Gastrocnemius medialis (tissue), 4 donors: ENCODE data around the gene PLAC9. TPM values are rescaled to one million over a fixed set of nuclear protein-coding genes. Genes with fewer than 3 reads are reported as not detected.
"Not testable (repeated sequence)": the region's sequence is repeated elsewhere in the genome, so short reads cannot be mapped to it uniquely, and the experiment has no call there.

Source experiments
- ATAC-seq, 2 donors: fragments of 150-250 bp; one replicate each; pipeline ENCODE4 v1.9.1; 2016
- DNase-seq, 2 donors: peaks; one replicate each; pipeline ENCODE4 v3.0.0-alpha.2; 2019
- H3K27ac ChIP-seq, 4 donors: fragments of 200-600 bp; sonication (generic); 1 replicate in 1 of 4; 2 replicates in 3 of 4; pipeline ENCODE4 v1.5.1; 2016 to 2018; ENCODE audit warnings: mild to moderate bottlenecking in 2 of 4, moderate library complexity in 1 of 4
- H3K27me3 ChIP-seq, 3 donors: fragments of 200-600 bp; sonication (generic) in 2 of 3; 1 replicate in 1 of 3; 2 replicates in 2 of 3; pipeline versions ENCODE4 v1.5.1 to v1.6.0; 2016 to 2019; ENCODE audit warnings: mild to moderate bottlenecking in 1 of 3, moderate library complexity in 1 of 3
- H3K36me3 ChIP-seq, 2 donors: fragments of 200-600 bp; sonication (generic) in 1 of 2; one replicate each; pipeline ENCODE4 v1.5.1; 2017 to 2018
- H3K4me1 ChIP-seq, 2 donors: fragments of 200-600 bp; sonication (generic) in 1 of 2; one replicate each; pipeline ENCODE4 v1.5.1; 2016 to 2017; ENCODE audit warnings: mild to moderate bottlenecking in 2 of 2
- H3K4me3 ChIP-seq, 4 donors: fragments of 200-600 bp; sonication (generic) in 3 of 4; 1 replicate in 1 of 4; 2 replicates in 3 of 4; pipeline ENCODE4 v1.5.1; 2016 to 2019; ENCODE audit warnings: mild to moderate bottlenecking in 2 of 4
- H3K9me3 ChIP-seq, 3 donors: fragments of 200-600 bp; sonication (generic) in 2 of 3; 1 replicate in 1 of 3; 2 replicates in 2 of 3; pipeline ENCODE4 v1.5.1; 2016 to 2019
- POLR2A ChIP-seq, 2 donors: fragments of 450-650 bp; IDR thresholded peaks; one replicate each; pipeline ENCODE4 v1.6.1; 2017; ENCODE audit warnings: antibody characterized with exemption in 2 of 2, mild to moderate bottlenecking in 2 of 2, moderate library complexity in 2 of 2
- in situ Hi-C, 4 donors: fragments of 200-750 bp; cut with MboI; loops; one replicate each; pipeline versions ENCODE4 v1.15.0 to v1.8.0; 2017; ENCODE audit warnings: low sequenced_read_pairs in 4 of 4
- intact Hi-C: fragments of 100-400 bp; cut with DNase I; formaldehyde crosslinking; loops from one replicate; pipeline ENCODE4 v1.15.1; 2023; ENCODE audit warnings: low total_unique reads
- total RNA-seq, 4 donors: library from RNA; depleted of rRNA; stranded (reverse); fragments of >200 nt; gene quantifications; one replicate each; pipeline versions ENCODE4 v1.1.0 to v1.2.3, GENCODE V29; 2016
- TF ChIP-seq, protein P1 (sequence below), 5 experiments: fragments of 450-650 bp in 3 of 5; fragments of 200-600 bp in 2 of 5; sonication (generic) in 2 of 5; IDR thresholded peaks in 4 of 5; conservative IDR thresholded peaks in 1 of 5; 1 replicate in 4 of 5; 2 replicates in 1 of 5; pipeline ENCODE4 v1.5.1; 2016 to 2019; ENCODE audit warnings: antibody characterized with exemption in 5 of 5, mild to moderate bottlenecking in 3 of 5, moderate library complexity in 3 of 5

Gene PLAC9
- total RNA-seq, 4 donors from 2014 or later, result 4.6 to 16.1 (median 6.9) TPM

DNA sequence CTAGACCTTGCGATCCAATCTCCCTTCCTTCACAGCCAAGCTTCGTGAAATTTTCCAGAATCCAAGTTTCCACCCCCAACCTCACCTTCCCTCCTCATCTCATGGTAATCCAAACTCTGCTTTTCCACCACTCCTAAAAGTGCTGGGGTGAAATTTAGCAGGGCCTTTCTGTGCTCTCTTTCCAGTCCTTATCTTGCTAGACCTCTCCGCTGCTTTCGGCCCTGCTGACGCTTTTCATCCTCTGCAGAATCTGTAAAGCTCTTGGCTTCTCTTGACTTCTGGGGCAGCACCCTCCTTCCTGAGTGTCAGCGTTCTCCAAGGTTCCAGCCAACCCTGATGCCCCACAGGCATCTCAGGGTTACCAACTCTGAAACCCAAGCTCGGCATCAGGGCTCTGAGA lies 7.7 kb downstream of the PLAC9 start:
- in situ Hi-C loops (no loop called here), intact Hi-C loops (loop anchor here (5.0 kb wide), 1 partner anchor 768 kb away; no protein-coding TSS in a partner anchor)
- TF ChIP-seq POLR2A (IDR thresholded peaks at IDR 0.05), result no peak
- Histone ChIP-seq H3K4me1 (peaks cover 13 to 16% of the 10 kb centered on the region in 2 donors), H3K4me3 (no peak overlapping the region), H3K9me3 (no peaks in the 10 kb centered on the region), H3K27ac (no peak overlapping the region), H3K36me3 (no peaks in the 10 kb centered on the region), H3K27me3 (peaks cover 0 to 5% (median 0%) of the 10 kb centered on the region in 3 donors)
- ATAC-seq (no peak), DNase-seq (no peak)

DNA sequence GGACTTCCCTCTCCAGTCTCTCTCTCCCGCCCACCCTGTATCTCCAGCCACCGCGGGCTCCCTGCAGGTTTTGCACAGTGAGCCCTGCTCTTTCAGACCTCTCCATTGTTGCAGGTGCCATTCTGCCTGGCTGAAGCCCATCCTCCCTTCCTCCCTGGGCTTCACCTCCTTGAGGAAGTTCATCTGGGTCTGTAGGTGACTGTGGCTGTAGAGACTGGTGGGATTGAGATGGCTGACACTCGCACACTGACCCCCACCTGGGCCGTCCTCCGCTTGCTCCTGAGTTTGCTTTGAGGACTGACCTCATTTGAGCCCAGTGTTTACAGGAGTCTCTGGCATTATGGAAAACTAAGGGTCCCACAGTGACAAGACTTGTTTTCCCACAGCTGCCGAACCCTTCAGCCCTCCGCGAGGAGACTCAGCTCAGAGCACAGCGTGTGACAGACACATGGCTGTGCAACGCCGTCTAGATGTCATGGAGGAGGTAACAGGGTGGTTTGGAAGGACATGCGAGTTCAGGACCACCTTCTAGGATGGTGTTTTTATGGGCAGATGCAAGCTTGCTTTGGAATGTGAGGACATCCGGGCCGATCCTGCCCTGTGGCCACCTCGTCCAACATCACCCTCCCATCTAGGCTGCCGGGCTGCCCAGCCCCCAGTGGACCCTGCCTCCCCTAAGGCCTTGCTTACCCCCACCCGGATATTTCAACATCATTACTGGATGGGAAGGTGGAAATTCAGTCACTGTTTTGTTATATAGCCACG lies 9.3 kb downstream of the PLAC9 start:
- in situ Hi-C loops (no loop called here), intact Hi-C loops (loop anchor here (5.0 kb wide), 1 partner anchor 770 kb away; no protein-coding TSS in a partner anchor)
- Histone ChIP-seq H3K27ac (no peak overlapping the region), H3K27me3 (peaks cover 0 to 5% (median 0%) of the 10 kb centered on the region in 3 donors), H3K4me3 (no peak overlapping the region), H3K36me3 (no peaks in the 10 kb centered on the region), H3K4me1 (peaks cover 11 to 13% of the 10 kb centered on the region in 2 donors), H3K9me3 (no peaks in the 10 kb centered on the region)
- DNase-seq, result no peak
- ATAC-seq, result no peak
- TF ChIP-seq, protein P1, sequence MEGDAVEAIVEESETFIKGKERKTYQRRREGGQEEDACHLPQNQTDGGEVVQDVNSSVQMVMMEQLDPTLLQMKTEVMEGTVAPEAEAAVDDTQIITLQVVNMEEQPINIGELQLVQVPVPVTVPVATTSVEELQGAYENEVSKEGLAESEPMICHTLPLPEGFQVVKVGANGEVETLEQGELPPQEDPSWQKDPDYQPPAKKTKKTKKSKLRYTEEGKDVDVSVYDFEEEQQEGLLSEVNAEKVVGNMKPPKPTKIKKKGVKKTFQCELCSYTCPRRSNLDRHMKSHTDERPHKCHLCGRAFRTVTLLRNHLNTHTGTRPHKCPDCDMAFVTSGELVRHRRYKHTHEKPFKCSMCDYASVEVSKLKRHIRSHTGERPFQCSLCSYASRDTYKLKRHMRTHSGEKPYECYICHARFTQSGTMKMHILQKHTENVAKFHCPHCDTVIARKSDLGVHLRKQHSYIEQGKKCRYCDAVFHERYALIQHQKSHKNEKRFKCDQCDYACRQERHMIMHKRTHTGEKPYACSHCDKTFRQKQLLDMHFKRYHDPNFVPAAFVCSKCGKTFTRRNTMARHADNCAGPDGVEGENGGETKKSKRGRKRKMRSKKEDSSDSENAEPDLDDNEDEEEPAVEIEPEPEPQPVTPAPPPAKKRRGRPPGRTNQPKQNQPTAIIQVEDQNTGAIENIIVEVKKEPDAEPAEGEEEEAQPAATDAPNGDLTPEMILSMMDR (IDR thresholded peaks at IDR 0.05 in 4 of 5, conservative IDR thresholded peaks at IDR 0.05 in 1 of 5), result no peak
- TF ChIP-seq POLR2A (IDR thresholded peaks at IDR 0.05), result no peak

DNA sequence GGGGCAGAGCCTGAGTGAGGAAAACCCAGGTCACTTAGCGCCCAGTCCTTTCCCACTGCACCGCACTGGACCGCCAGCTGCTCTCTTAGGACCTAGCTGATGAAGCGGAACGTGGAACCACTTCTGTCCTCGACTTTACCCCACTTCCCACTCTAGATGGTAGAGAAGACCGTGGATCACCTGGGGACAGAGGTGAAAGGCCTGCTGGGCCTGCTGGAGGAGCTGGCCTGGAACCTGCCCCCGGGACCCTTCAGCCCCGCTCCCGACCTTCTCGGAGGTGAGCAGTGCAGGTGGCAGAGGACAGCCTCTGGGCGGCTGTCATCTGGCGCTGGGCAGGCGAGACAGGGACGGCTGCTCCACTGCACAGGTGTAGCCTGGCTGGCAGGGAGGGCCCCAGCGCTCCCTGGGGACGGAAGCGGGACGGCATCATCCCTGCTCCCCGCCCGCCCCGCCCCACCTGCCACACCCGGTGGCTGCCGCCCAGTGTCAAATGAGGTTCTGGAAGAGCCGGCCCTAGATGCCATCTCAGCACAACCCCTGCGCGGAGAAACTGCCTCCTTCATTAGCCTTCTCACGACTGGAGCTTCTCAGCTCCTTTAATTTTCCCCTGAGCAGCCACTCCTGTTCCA lies 11.7 kb downstream of the PLAC9 start:
- Histone ChIP-seq H3K9me3 (no peaks in the 10 kb centered on the region), H3K27me3 (peaks cover 0 to 5% (median 0%) of the 10 kb centered on the region in 3 donors), H3K36me3 (no peaks in the 10 kb centered on the region), H3K27ac (peak overlapping the region in 1 of 4 donors; percentile 13), H3K4me3 (no peak overlapping the region), H3K4me1 (peaks cover 7 to 13% of the 10 kb centered on the region in 2 donors)
- TF ChIP-seq, protein P1 (IDR thresholded peaks at IDR 0.05 in 4 of 5, conservative IDR thresholded peaks at IDR 0.05 in 1 of 5), result peak in 2 of 5 experiments; percentile 10 to 33
- no peak for TF ChIP-seq POLR2A (IDR thresholded peaks at IDR 0.05)
- DNase-seq, result no peak
- intact Hi-C loops, result loop anchor here (5.0 kb wide), 1 partner anchor 772 kb away; no protein-coding TSS in a partner anchor
- ATAC-seq, result peak; percentile 38 to 62
- in situ Hi-C loops, result no loop called here

DNA sequence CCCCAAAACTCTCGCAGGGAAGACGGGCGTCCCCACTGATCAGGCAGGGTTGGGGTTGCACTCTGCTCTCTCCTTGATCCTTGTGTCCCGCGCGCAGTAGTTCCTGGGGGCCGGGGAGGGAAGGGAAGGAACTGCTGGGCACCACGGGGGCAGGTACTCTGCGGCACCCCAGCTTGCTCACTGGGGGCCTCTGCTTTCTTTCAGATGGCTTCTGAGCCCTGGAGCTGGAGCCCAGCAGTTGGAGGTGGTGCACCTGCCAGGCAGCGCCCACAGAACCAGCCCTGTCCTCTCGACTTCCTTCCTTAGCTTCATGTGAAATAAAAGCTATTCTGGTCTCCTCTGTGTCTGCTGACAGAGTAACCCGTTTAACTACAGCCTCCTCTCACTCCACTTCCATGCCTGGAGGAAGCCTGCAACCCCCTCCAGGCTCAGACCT lies 12.2 kb downstream of the PLAC9 start:
- in situ Hi-C loops (no loop called here), intact Hi-C loops (loop anchor here (5.0 kb wide), 1 partner anchor 772 kb away; no protein-coding TSS in a partner anchor)
- Histone ChIP-seq H3K9me3 (no peaks in the 10 kb centered on the region), H3K27ac (peak overlapping the region in 1 of 4 donors; percentile 13), H3K4me1 (peaks cover 7 to 13% of the 10 kb centered on the region in 2 donors), H3K27me3 (peaks cover 0 to 5% (median 0%) of the 10 kb centered on the region in 3 donors), H3K4me3 (no peak overlapping the region), H3K36me3 (peaks cover 0 to under 1% of the 10 kb centered on the region in 2 donors)
- DNase-seq (no peak), ATAC-seq (peak in 1 of 2 donors; percentile 17)
- TF ChIP-seq, protein P1 (IDR thresholded peaks at IDR 0.05 in 4 of 5, conservative IDR thresholded peaks at IDR 0.05 in 1 of 5), result no peak
- no peak for TF ChIP-seq POLR2A (IDR thresholded peaks at IDR 0.05)

DNA sequence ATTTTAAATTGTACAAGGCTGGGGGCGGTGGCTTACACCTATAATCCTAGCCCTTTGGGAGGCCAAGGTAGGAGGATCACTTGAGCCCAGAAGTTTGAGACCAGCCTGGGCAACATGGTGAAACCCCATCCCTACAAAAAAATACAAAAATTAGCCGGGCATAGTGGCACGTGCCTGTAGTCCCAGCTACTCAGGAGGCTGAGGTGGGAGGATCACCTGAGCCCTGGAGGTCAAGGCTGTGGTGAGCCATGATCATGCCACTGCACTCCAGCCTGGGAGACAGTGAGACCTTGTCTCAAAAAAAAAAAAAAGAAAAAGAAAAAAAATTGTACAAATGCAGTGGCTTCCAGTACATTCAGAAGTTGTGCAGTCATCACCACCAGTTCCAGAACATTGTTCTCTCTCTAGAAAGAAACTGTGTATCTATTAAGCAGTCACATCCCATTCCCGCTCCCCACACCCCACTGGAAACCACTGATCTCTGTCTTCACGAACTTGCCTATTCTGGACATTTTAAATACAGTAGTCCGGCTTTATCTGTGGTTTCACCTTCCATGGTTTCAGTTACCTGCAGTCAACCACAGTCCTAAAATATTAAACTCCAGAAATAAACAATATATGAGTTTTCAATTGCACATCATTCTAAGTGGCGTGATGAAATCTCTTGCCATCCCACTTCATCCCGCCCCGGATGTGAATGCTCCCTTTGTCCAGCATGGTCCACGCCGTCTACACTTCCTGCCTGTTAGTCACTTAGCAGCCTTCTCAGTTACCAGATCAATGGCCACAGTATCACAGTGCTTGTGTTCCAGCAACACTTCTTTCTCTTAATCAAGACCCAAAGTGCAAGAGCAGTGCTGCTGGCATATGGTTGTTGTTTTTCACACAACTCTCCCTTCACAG lies 13.1 kb downstream of the PLAC9 start:
- H3K9me3 ChIP-seq, in situ Hi-C loops, H3K4me3 ChIP-seq, intact Hi-C loops, DNase-seq, H3K27me3 ChIP-seq, ATAC-seq: not testable (repeated sequence)
- Histone ChIP-seq H3K36me3 (peaks cover 0 to 10% of the 10 kb centered on the region in 2 donors), H3K4me1 (peaks cover 7 to 13% of the 10 kb centered on the region in 2 donors), H3K27ac (peak overlapping the region in 3 of 4 donors; percentile 28 to 48 (median 29))
